GM18498 (cell line): ENCODE results near the gene TUBG2.

Experiments used
- ATAC-seq: cut with Tn5 transposase; IDR thresholded peaks from one replicate; pipeline ENCODE4 v1.9.1; 2021; ENCODE audit warnings: mild to moderate bottlenecking, moderate library complexity; ENCODE audit not compliant: unreplicated experiment

TUBG2 gene

DNA sequence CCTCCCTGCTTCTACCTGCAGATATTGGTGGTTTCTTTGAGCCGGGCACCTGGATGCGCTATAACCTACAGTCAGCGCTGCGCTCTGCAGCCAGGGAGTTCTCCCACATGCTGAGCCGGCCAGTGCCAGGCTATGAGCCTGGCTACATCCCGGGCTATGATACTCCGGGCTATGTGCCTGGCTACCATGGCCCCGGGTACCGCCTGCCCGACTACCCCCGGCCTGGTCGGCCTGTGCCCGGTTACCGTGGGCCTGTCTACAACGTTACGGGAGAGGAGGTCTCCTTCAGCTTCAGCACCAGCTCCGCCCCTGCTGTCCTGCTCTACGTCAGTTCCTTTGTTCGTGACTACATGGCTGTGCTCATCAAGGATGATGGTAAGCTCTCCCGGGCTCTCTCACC is 36.4 kb downstream of the TUBG2 start:
- no peak for ATAC-seq

DNA sequence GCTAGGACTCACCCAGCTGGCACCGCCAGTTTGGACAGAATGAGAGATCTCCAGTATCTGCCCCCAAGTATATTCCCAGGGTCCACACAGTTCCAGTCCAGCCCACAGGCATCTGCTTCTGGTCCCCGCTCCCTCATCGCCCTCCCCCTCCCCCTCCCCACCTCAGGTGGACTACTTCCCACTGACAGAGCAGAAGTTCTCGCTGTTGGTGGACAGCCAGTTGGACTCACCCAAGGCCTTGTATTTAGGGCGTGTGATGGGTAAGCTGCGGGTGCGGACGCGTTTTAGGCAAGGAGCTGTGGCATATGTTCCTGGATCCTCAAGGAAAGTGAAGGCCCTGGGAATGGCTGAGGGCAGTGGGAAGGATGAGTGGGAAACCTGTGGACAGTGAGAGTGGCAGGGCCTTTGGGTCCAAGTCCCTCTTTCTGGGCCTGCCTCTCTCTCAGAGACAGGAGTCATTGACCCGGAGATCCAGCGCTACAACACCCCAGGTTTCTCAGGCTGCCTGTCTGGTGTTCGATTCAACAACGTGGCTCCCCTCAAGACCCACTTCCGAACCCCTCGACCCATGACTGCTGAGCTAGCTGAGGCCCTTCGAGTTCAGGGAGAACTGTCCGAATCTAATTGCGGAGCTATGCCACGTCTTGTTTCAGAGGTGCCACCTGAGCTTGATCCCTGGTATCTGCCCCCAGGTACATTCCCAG is 38.2 kb downstream of the TUBG2 start:
- no peak for ATAC-seq

DNA sequence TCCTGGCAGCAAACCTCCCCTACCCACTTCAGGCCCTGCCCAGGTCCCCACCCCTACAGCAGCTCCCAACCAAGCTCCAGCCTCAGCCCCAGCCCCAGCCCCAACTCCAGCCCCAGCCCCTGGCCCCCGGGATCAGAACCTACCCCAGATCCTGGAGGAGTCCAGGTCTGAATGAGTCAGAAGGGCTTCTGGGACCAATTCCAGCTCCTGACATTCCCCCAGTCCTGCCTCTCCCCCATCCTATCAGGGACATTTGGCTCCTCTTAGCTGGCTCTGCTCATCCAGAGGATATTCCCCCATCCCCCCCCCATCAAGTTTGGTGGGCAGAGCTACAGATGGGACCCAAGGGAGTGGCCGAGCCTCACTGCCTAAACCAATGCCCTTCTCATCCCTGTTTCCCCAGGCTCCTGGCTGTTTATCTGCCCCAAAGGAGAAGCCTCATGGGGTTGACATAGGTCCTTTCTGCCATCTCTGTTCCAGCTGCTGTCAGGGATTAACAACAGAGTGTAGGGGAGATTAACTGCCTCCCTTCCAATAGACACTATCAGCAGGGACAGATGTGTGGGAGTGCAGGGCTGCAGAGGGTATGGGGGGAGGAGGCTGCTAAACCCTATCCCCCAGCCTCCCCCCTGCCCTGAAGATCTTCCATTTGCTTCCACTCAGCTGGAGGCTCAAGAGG is 39.8 kb downstream of the TUBG2 start:
- no peak for ATAC-seq

DNA sequence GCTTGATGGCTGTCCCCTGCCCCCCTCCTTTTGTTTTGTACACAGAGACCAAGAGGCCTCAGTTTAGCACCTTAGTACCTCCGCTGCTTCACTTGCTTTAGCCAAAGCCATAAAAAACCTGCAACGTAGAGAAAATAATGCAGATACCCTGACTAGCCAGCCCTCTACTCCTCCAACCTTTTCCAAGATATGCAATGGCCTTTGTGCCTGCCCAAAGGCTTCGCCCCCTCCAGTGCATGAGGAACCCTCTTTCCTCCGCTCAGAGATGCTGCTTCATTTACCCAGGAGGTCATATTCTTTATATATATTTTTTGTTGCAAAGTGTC is 40.3 kb downstream of the TUBG2 start:
- no peak for ATAC-seq

DNA sequence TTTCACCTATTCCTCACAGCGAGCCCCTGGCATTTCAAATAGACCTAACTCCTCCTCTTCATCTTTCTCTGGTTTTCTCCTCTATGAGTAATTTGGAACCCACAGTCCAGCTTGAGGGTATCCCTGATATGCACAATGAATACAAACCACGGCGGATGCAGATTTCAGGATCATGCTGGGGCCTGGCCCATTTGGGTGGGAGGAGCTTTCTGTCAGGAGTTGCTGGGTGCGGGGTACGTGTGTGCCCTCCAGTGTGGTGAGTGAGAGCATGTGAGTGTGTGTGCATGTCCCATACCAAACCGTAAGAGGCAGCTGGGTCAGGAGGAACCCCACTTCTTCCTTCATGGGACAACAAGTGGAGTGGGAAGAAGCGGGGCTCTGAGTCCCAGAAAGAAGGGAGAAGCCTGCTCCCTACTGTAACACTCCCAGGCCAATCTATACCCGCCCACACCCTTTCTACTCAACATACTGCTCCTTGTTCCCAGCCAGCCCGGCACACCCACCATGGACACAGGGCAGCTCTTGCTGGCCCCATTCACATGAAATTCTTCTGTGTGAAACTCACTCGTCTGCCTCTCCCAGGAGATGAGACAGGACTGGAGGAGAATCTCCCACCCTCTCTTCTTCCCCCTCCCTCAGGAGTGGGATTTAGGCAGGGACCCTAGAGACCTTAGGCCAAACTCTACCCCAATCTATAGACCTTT is 41.7 kb downstream of the TUBG2 start:
- ATAC-seq = no peak

DNA sequence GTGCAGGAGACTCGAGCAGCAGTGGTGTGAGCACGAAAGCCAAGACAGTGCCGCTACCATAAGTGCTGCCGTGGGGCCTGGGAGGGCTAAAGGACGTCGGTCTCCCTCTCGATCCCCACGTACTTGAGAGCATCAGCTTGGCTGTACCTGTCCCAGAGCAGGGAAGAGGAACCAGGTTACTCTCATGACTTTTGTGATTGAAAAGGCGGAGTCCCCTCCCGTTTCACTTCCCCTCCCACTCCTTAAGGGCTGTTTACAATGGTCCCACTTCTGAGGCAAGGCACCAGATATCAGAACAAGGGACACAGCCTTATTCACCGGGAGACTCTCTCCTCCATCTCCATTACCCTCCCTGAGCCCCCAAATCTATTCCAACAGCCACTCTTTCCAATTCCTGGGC is 43.4 kb downstream of the TUBG2 start:
- ATAC-seq = no peak

DNA sequence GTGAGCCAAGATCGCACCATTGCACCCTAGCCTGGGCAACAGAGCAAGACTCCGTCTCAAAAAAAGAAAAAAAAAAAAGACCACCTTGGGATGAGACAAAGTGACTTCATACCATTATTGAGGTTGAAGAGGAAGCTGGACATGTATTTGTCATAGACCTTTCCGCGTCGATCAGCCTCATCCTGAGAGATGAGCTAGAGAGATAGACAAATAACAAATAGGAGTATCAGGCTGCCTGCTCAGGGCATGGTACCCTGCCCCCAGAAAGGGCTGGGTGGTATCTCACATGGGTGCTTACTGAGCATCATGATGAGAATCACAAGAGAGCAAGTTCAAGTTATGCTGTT is 45.4 kb downstream of the TUBG2 start:
- peak; percentile 23 for ATAC-seq

DNA sequence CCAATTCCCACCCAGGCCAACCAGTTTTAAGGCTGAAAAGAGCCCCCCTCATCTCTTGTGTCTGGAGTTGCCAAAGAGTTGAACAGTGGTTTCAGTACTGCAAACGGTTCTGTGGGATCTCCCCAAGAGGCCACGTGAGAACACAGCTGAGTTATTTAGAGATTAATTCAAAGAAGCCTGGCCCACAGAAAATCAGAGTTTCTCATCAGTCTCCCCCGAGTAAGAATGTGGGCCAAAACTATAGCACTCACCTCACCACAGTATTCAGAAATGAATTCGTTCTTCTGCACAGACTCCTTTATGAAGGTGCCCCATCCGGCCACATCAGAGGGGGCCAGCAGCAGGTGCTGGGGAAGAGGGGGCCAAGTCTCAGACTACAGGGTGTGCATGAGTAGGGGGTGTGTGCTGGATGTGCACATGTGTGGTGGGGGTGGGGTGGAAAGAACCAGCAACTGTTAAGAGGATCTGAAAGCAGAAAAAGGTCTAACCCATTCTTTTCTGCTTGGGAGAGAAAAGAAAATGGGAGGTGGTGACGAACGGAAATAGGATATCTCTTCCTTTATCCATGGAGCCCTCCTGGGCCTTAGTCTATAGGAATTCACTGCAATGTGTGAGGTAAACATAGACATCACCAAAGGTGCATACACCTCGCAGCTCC is 45.9 kb downstream of the TUBG2 start:
- peak; percentile 75 for ATAC-seq

DNA sequence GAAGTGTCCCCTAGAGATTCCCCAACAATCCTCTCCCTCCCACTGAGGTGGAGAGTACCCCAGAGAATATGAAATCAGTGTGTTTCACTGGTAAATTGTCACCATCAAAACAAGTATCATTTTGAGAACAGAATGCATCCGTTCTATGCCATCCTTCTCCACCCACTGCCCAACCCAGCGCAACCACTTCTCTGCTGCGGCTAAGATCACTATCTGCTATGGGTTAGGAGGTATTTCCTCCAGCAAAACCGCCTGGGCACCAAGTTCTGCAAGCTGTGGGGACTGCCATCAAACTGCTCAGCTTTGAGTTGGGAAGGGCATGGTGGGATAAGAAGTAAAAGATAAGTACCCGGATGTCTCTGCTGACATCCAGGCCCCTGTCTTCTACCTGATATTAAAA is 47.6 kb downstream of the TUBG2 start:
- no peak for ATAC-seq

DNA sequence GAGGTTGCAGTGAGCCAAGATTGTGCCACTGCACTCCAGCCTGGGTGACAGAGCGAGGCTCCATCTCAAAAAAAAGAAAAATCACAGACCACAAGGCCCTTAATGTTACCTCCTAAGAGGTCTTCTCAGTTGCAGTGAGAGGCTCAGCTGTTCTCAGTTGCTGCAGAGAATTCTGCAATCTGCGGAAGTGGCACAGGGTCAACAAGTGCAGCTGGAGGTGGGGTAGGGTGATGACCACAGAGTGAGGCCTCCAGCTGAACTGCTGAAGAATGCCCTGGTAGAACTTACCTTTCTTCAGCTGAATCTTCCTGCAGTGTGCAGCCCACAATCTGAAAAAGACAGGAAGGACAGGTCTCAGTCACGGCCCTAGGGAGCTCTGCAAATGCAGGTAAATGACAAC is 49.5 kb downstream of the TUBG2 start:
- no peak for ATAC-seq

DNA sequence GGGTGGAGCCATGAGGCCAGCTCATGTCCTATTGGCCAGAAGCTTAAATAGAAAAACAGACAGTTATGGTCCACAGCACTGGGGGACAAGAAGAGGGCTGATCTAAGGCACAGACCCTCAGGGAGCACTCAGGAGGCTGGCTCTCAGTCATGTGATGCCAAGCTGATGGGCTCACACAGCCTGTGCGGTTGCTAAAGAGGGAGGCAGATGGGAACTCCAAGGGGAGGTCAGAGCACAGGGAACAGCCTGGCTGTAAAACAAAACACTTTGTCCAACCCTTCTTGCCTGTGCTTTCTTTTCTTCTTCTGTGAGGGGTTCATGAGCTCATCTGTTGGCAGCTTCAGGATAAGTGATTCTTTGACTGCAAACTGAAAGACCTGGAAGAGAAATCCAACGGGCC is 50.5 kb downstream of the TUBG2 start:
- ATAC-seq = no peak
